ENCODE results near the gene MIB1. TPM values are rescaled to one million over a fixed set of nuclear protein-coding genes. Genes with fewer than 3 reads are reported as not detected.

Gene MIB1
- total RNA-seq, 2 donors from 2014 or later, result 52.3 to 64.0 TPM

GRCh38 chr18:21853775-21854552, 113.4 kb downstream of the MIB1 start:
- Mint-ChIP-seq H3K27me3 (no peaks in the 10 kb centered on the region), H3K9me3 (no peaks in the 10 kb centered on the region), H3K27ac (no peak overlapping the region), H3K36me3 (ENCODE audit: low read depth) (peaks cover 77% of the 10 kb centered on the region), H3K4me3 (no peak overlapping the region), H3K4me1 (peaks cover 6% of the 10 kb centered on the region)
- ATAC-seq (replicated peaks), result no peak

GRCh38 chr18:21855432-21855831, 114.8 kb downstream of the MIB1 start:
- Mint-ChIP-seq H3K27me3 (no peaks in the 10 kb centered on the region), H3K4me3 (no peak overlapping the region), H3K4me1 (peaks cover 6% of the 10 kb centered on the region), H3K36me3 (ENCODE audit: low read depth) (peaks cover 80% of the 10 kb centered on the region), H3K27ac (no peak overlapping the region), H3K9me3 (no peaks in the 10 kb centered on the region)
- no peak for ATAC-seq (replicated peaks)

GRCh38 chr18:21857871-21858270, 117.3 kb downstream of the MIB1 start:
- H3K4me1 Mint-ChIP-seq, result no peaks in the 10 kb centered on the region
- no peak overlapping the region for H3K4me3 Mint-ChIP-seq
- H3K27me3 Mint-ChIP-seq, result no peaks in the 10 kb centered on the region
- H3K36me3 Mint-ChIP-seq (ENCODE audit: low read depth), result peaks cover 86% of the 10 kb centered on the region
- H3K9me3 Mint-ChIP-seq, result no peaks in the 10 kb centered on the region
- no peak for ATAC-seq (replicated peaks)
- peak overlapping the region; percentile 9 for H3K27ac Mint-ChIP-seq

GRCh38 chr18:21858544-21858943, 118.0 kb downstream of the MIB1 start:
- no peak for ATAC-seq (replicated peaks)
- no peaks in the 10 kb centered on the region for H3K4me1 Mint-ChIP-seq
- H3K9me3 Mint-ChIP-seq, result no peaks in the 10 kb centered on the region
- H3K27ac Mint-ChIP-seq, result no peak overlapping the region
- H3K4me3 Mint-ChIP-seq, result no peak overlapping the region
- no peaks in the 10 kb centered on the region for H3K27me3 Mint-ChIP-seq
- H3K36me3 Mint-ChIP-seq (ENCODE audit: low read depth), result peaks cover 91% of the 10 kb centered on the region

- Mint-ChIP-seq H3K4me1 (no peaks in the 10 kb centered on the region), H3K27ac (no peak overlapping the region), H3K36me3 (ENCODE audit: low read depth) (peaks cover 77% of the 10 kb centered on the region), H3K9me3 (no peaks in the 10 kb centered on the region), H3K27me3 (no peaks in the 10 kb centered on the region), H3K4me3 (no peak overlapping the region)
- no peak for ATAC-seq (replicated peaks)
Observed at GRCh38 chr18:21864386-21864785, 123.8 kb downstream of the MIB1 start.

GRCh38 chr18:21865043-21865442, 124.5 kb downstream of the MIB1 start:
- no peak overlapping the region for H3K4me3 Mint-ChIP-seq
- no peak for ATAC-seq (replicated peaks)

GRCh38 chr18:21868770-21869169, 128.2 kb downstream of the MIB1 start:
- Mint-ChIP-seq H3K4me1 (no peaks in the 10 kb centered on the region), H3K27me3 (no peaks in the 10 kb centered on the region), H3K9me3 (no peaks in the 10 kb centered on the region), H3K36me3 (ENCODE audit: low read depth) (peaks cover 46% of the 10 kb centered on the region), H3K4me3 (no peak overlapping the region), H3K27ac (no peak overlapping the region)
- no peak for ATAC-seq (replicated peaks)

More at GRCh38 chr18:21865043-21865442, 124.5 kb downstream of the MIB1 start:
- Mint-ChIP-seq H3K36me3 (ENCODE audit: low read depth) (peaks cover 70% of the 10 kb centered on the region), H3K27me3 (no peaks in the 10 kb centered on the region), H3K4me1 (no peaks in the 10 kb centered on the region), H3K9me3 (no peaks in the 10 kb centered on the region), H3K27ac (no peak overlapping the region)

GRCh38 chr18:21889570-21889969, 149.0 kb downstream of the MIB1 start:
- H3K27ac Mint-ChIP-seq, result no peak overlapping the region
- H3K36me3 Mint-ChIP-seq (ENCODE audit: low read depth), result no peaks in the 10 kb centered on the region
- ATAC-seq (replicated peaks), result no peak
- H3K27me3 Mint-ChIP-seq, result peaks cover 13% of the 10 kb centered on the region
- H3K4me3 Mint-ChIP-seq, result no peak overlapping the region
- H3K4me1 Mint-ChIP-seq, result no peaks in the 10 kb centered on the region
- H3K9me3 Mint-ChIP-seq, result no peaks in the 10 kb centered on the region

- no peak overlapping the region for H3K4me3 Mint-ChIP-seq
- H3K27me3 Mint-ChIP-seq, result peaks cover 18% of the 10 kb centered on the region
- no peaks in the 10 kb centered on the region for H3K9me3 Mint-ChIP-seq
- no peak for ATAC-seq (replicated peaks)
- no peaks in the 10 kb centered on the region for H3K36me3 Mint-ChIP-seq (ENCODE audit: low read depth)
- H3K4me1 Mint-ChIP-seq, result no peaks in the 10 kb centered on the region
- no peak overlapping the region for H3K27ac Mint-ChIP-seq
Observed at GRCh38 chr18:21894619-21895367, 154.2 kb downstream of the MIB1 start.

GRCh38 chr18:21896732-21897336, 156.2 kb downstream of the MIB1 start:
- H3K27ac Mint-ChIP-seq, result no peak overlapping the region
- ATAC-seq (replicated peaks), result no peak
- no peaks in the 10 kb centered on the region for H3K36me3 Mint-ChIP-seq (ENCODE audit: low read depth)
- no peak overlapping the region for H3K4me3 Mint-ChIP-seq
- peaks cover 9% of the 10 kb centered on the region for H3K27me3 Mint-ChIP-seq
- no peaks in the 10 kb centered on the region for H3K9me3 Mint-ChIP-seq
- H3K4me1 Mint-ChIP-seq, result no peaks in the 10 kb centered on the region

GRCh38 chr18:21897811-21898210, 157.2 kb downstream of the MIB1 start:
- Mint-ChIP-seq H3K36me3 (ENCODE audit: low read depth) (no peaks in the 10 kb centered on the region), H3K27ac (no peak overlapping the region), H3K4me1 (no peaks in the 10 kb centered on the region), H3K27me3 (peaks cover 9% of the 10 kb centered on the region), H3K9me3 (no peaks in the 10 kb centered on the region), H3K4me3 (no peak overlapping the region)
- no peak for ATAC-seq (replicated peaks)

GRCh38 chr18:21900605-21901352, 160.2 kb downstream of the MIB1 start:
- no peak overlapping the region for H3K27ac Mint-ChIP-seq
- no peaks in the 10 kb centered on the region for H3K4me1 Mint-ChIP-seq
- no peak overlapping the region for H3K4me3 Mint-ChIP-seq
- H3K27me3 Mint-ChIP-seq, result peaks cover 17% of the 10 kb centered on the region
- no peak for ATAC-seq (replicated peaks)
- H3K36me3 Mint-ChIP-seq (ENCODE audit: low read depth), result no peaks in the 10 kb centered on the region
- H3K9me3 Mint-ChIP-seq, result no peaks in the 10 kb centered on the region

- peaks cover 17% of the 10 kb centered on the region for H3K27me3 Mint-ChIP-seq
- no peak overlapping the region for H3K27ac Mint-ChIP-seq
- no peaks in the 10 kb centered on the region for H3K4me1 Mint-ChIP-seq
- H3K4me3 Mint-ChIP-seq, result no peak overlapping the region
- H3K9me3 Mint-ChIP-seq, result no peaks in the 10 kb centered on the region
- H3K36me3 Mint-ChIP-seq (ENCODE audit: low read depth), result no peaks in the 10 kb centered on the region
- ATAC-seq (replicated peaks), result no peak
Observed at GRCh38 chr18:21901423-21901945, 160.9 kb downstream of the MIB1 start.

- no peaks in the 10 kb centered on the region for H3K36me3 Mint-ChIP-seq (ENCODE audit: low read depth)
- ATAC-seq (replicated peaks), result no peak
- no peak overlapping the region for H3K4me3 Mint-ChIP-seq
- peaks cover 8% of the 10 kb centered on the region for H3K27me3 Mint-ChIP-seq
- no peak overlapping the region for H3K27ac Mint-ChIP-seq
- no peaks in the 10 kb centered on the region for H3K9me3 Mint-ChIP-seq
- no peaks in the 10 kb centered on the region for H3K4me1 Mint-ChIP-seq
Observed at GRCh38 chr18:21903709-21904108, 163.1 kb downstream of the MIB1 start.

Data from activated T-helper 17 cell treated with anti-CD3 and anti-CD28 coated beads, Interleukin-2, amount 50 U/mL, for 72 hours (primary cell).